CD1c-positive myeloid dendritic cell (primary cell): ENCODE data around the gene HADH.
A peak's percentile ranks its signal among the peaks of the same experiment; 100 is the strongest.
"Not testable (repeated sequence)": the region's sequence is repeated elsewhere in the genome, so short reads cannot be mapped to it uniquely, and the experiment has no call there.

Experiments used
- DNase-seq: peaks from one replicate; pipeline ENCODE4 v3.0.0-alpha.2; 2016; ENCODE audit errors: extremely low spot score

The HADH gene

DNA sequence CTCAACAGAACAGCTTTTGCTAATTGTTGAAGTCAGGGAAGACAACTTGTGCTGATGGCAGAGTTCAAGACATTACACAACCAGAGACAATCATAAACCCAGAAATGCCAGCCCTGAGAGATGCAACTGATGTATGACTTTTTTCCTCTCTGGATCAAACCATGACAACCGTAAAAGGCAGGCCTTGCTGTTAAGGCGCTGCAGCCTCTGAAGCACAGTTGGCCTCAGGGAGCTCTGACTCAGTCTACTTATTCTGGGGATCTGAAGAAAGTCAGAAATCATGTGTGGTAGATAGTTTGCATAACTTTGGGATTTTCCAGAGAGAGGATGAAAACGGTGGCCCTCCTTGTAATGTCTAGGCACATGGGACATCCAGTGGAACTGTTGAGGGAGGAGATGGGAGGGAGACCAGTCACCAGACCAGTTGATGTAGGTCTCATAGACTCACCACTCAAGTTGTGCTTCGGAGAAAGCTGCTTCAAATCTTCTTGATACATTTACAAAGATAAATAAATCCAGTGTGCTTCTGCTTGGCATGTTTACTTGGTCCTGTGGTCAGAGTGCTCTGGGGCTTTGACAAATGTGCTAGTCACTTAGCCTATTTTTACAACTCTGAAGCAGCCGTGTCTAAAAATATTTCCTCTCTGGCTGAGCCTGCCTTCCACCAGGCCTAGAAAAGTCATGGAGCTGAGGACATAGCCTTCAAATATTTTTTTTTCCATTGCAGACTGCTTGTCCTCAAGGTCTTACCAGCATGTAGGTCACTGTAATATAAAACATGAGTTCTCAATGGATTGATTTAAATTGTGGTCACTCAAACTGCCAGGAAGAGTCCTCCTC, 7.5 kb downstream of the HADH start:
- no peak for DNase-seq

GRCh38 chr4:107997794-107998193, 8.1 kb downstream of the HADH start:
- DNase-seq, result no peak

DNA sequence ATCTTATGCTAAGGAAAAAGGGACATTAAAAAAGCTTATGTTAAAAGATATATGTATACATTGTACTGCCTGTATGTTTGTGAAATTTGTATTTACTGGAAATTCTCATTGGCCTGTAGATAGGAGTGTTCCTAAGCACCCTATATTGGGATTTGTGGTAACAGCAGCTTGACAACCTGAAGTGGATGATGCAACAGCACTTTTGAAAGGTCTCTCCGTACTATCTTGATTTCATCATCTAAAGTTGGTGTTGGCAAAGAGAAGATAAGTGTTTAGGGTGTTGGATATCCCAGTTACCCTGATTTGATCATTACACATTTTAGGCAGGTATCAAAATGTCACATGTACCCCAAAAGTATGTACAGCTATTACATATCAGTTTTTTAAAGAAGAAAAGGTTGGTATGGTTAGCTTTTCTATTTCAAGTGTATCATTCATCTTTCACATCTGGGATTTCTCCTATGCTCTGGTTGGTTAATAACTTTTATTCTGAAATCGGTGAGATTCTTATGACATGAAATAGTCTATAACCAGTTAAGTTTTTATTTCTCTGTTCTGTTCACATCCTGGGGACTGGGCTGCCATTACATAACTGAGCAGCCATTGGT, 10.3 kb downstream of the HADH start:
- no peak for DNase-seq

GRCh38 chr4:108001540-108002135, 11.9 kb downstream of the HADH start:
- no peak for DNase-seq

DNA sequence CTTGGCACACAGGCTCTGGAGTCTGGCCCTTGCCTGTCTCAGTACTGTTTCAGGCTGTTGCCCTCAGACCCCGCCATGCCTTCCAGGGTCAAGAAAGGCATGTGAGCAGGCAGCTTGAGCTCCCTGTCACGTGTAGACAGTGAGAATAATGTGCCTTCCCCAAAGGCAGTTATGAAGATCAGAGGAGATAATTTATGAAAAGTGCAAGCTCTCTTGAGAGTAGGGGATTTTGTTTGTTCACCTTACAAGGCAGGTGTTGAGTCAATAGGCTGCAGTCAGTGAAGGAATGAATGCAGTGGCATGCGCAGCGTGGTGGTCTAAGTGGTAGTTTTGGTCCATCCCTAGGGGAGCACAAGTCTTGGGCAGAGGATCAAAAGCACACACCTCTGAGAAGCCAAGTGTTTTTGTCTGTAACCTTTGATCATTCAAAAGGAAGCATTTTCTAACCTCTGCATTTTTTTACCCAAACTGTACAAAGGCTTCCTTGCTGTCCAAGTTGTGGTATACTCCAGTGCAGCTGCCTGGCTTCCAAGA, 14.4 kb downstream of the HADH start:
- no peak for DNase-seq

DNA sequence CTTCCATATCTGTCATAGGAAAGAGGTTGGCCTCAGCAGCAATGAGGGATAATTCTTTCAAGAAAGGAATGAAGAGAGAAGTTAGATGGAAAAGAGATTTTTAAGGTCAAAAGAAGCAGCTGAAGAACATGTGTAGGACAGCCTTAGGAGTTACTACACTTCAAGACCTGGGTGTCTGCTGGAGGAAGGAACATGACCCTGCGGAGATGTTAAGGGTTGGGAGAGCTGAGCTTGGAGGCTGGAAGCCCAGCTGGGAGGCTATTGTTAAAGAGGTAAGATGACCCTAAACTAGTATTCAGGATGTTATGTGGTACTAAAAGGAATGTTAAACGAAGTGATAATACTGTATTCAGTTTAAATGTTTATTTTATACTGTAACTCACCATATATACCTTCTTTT, 15.0 kb downstream of the HADH start:
- no peak for DNase-seq

- DNase-seq, result no peak
Observed at GRCh38 chr4:108005807-108006206, 16.1 kb downstream of the HADH start.

GRCh38 chr4:108006361-108006760, 16.7 kb downstream of the HADH start:
- DNase-seq, result no peak

GRCh38 chr4:108007984-108008383, 18.3 kb downstream of the HADH start:
- DNase-seq, result no peak

- no peak for DNase-seq
Observed at GRCh38 chr4:108008721-108009120, 19.0 kb downstream of the HADH start.

DNA sequence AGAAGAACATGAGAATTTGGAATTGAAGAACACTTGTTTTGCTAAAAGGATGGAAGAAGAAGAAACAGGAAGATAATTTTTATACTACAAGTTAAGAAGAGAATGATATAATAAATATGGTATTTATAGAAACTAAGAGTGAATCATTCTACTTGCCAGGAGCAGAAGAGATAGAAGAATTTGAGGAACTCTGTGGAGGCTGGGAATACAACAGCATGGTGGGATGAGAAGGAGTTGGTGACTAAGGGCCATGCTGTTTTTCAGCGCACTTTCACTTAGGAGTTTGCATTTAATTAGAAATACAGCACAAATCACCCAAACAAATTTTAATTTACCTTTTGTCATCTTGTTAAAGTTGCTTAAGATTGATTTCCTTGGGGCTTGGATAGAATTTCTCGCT, 20.5 kb downstream of the HADH start:
- peak; percentile 11 for DNase-seq

DNA sequence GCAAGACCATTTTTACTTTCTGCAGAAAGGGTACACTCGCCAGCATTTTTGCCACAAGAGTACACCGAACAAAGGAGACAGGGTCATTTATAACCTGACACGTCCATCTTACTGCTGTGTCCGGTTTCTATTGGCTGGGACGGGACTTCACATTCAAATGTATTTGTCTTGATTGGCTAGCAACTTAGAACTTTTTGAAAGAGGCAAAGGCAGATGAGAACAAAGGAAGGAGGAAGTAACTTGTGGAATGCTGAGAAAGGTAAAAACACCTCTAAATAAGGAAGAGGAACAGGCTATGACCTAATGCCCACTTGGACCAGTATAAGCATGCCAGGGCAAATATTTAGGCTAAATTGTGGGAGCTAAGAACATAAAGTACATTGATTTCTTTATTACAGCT, 22.7 kb downstream of the HADH start:
- not testable (repeated sequence) for DNase-seq

- DNase-seq, result no peak
Observed at GRCh38 chr4:108013327-108013726, 23.6 kb downstream of the HADH start.

- DNase-seq, result no peak
Observed at GRCh38 chr4:108013955-108014354, 24.3 kb downstream of the HADH start.

- DNase-seq, result peak; percentile 82
Observed at GRCh38 chr4:108018040-108018883, 28.6 kb downstream of the HADH start.

- no peak for DNase-seq
Observed at GRCh38 chr4:108018884-108019187, 29.1 kb downstream of the HADH start.

GRCh38 chr4:108024085-108024877, 34.6 kb downstream of the HADH start:
- no peak for DNase-seq

DNA sequence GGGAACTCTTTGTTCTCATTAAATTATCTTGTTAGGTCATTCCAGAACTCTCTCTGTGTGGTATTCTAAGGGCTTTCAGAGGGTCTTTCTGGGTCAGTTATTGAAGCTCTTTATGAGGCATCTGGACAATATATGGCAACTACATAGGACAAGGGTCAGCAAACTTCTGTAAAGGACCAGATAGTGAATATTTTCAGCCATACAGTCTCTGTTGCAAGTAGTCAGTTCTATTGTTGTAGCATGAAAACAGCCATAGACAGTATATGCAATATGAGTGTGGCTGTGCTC, 35.1 kb downstream of the HADH start:
- no peak for DNase-seq

- DNase-seq, result no peak
Observed at GRCh38 chr4:108029016-108029720, 39.5 kb downstream of the HADH start.

DNA sequence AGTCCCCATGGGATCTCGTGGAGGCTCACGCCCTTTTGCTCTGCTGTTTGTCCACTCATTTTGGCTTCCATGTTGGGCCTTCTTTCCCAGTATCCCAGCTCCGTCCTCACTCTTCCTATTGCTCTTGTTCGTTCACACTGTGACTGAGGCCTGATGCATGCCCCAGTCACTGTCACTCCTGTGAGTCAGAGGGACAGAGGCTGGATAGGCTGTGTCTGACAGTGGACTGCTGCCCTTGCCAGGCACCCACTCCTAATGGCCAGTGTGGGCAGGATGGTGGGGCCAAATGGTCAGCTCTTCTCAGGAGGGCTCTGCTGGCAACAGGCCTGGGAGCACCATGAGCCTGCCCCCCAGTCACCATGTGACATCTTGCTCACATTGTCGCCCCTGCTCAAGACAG, 40.0 kb downstream of the HADH start:
- no peak for DNase-seq

DNA sequence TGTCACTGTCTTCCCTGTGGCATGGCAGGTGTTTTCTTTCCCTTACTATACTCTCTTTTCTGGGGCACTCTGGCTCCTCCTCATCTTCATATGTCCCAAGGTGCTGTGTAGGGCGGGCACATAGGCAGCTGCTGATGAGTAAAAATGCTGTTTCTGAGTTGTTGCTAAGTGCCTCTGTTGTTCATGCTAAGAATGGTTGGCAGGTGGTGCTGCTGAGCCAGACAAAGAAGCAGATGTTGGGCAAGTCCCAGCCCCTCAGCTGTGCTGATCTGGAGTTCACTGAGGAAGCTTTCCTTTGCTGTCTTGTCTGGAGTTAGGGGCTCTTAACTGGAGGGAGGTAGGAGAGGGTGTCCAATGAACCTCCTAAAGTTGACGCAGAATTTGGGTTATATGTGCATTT, 40.6 kb downstream of the HADH start:
- DNase-seq, result peak; percentile 38
